CD4-positive, alpha-beta T cell treated with Interleukin-17A for 4 hours (primary cell): Measurements from ENCODE around the gene NMRK1.

Source experiments
- DNase-seq: peaks from one replicate; pipeline ENCODE4 v3.0.0-alpha.2; 2020; ENCODE audit warnings: mixed read lengths

The NMRK1 gene

GRCh38 chr9:75054368-75055001 lies 33.5 kb downstream of the NMRK1 start:
- no peak for DNase-seq

DNA sequence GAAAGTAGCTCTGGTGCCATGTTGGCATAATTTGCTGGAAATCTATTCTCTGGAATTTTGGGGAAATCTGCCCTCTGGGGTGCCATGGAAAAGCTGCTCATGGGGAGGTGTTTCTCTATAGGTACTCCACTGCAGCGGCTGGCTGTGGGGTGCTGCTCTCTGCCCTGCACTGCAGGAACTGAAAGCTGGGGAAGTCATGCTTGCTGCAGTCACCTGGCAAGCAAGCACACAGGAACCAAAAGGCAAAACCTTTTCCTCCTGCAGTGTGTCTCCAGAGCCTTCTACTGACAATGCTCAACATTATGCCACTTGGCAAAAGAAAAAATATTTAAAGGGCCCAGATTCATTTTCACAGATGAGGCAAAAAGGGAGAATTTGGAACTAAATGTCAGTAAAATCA lies 34.1 kb downstream of the NMRK1 start:
- no peak for DNase-seq

GRCh38 chr9:75051285-75051684 lies 36.7 kb downstream of the NMRK1 start:
- DNase-seq, result no peak

- no peak for DNase-seq
These were observed 40.4 kb downstream of the NMRK1 start for GRCh38 chr9:75047506-75047905.

- DNase-seq, result no peak
These were observed 41.1 kb downstream of the NMRK1 start for GRCh38 chr9:75046725-75047345.

DNA sequence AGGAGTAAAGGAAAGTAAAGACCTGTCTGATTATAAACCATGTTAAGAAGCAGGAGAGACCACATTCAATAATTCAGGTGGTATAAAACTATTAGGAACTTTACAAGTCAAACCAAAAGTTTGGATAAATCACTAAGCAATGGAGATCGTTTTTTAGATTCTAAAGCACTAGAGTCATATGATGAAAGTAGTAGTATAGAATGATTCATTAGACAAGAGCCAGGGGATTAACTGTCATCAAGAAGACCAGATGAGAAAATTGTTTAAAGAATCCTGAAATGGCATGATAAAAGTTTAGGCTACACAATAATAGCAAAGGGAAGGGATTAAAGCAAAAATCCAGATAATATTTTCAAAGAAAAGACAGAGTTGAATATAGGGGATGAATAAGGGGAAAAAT lies 46.9 kb downstream of the NMRK1 start:
- DNase-seq, result no peak

DNA sequence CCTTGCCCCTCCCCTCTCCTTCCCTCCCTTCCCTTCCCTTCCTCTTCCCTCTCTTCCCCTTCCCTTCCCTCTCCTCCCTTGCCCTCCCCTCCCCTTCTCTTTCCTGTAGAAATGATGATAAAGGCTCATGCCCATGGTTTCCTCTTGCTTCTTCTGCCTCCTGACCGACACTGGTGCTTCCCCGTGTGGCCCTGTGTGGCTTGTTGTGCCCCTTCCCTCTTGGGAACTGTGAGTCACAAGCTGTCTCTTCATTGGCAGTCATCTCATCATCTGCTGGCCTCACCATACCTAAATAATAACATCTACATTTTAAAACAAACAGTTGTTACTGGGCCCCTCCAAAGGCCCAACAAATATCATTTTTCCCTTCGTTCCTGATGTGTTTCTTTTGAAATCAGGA lies 48.2 kb downstream of the NMRK1 start:
- no peak for DNase-seq

- no peak for DNase-seq
These were observed 48.9 kb downstream of the NMRK1 start for GRCh38 chr9:75039009-75039408.

DNA sequence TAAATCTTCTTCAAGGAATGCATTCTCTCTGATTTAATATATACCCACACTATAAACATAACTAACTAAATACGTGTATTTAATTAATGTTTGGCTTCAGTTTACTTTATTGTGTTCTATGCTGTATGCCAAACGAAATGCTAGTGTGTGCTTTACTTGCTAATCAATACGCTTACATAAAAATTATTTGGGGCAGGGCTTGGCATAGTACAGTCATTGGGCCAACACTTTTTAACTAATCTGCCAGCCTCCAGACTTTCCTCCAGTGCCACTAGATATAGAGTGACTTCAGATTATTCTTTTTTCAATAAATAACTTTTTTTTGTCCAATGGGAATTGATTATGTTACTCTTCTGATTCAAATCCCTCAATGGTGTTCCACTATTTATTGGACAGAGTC lies 51.2 kb downstream of the NMRK1 start:
- DNase-seq, result no peak

DNA sequence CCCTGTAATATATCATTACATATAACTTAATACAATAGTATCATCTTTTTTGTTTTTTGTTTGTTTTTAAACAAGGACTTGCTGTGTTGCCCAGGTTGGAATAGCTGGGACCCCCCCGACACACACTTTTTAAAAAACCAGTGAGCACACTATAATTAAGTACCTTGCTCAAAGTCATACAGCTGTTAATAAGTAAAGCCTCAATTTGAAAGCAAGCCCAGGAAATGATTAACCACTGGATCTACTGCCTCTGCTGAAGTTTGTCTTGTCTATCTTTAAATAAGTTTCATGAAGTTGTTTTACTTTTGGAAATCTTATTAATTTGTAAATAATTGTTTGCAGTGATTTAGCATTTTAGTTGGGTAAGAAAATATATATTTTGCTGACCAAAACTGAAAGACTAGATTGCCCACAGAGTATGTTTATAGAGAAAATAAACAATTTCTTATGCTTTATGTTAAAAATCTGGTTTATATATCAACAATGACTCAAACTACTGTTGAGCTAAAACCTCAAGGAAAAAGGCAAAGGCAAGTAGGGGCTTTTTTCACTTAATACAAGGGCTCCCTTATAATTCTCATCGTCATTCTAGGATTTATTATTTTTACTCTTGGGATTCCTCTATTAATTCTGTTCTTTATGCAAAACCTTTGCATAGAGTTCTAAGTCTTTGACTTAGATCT lies 54.0 kb downstream of the NMRK1 start:
- no peak for DNase-seq

DNA sequence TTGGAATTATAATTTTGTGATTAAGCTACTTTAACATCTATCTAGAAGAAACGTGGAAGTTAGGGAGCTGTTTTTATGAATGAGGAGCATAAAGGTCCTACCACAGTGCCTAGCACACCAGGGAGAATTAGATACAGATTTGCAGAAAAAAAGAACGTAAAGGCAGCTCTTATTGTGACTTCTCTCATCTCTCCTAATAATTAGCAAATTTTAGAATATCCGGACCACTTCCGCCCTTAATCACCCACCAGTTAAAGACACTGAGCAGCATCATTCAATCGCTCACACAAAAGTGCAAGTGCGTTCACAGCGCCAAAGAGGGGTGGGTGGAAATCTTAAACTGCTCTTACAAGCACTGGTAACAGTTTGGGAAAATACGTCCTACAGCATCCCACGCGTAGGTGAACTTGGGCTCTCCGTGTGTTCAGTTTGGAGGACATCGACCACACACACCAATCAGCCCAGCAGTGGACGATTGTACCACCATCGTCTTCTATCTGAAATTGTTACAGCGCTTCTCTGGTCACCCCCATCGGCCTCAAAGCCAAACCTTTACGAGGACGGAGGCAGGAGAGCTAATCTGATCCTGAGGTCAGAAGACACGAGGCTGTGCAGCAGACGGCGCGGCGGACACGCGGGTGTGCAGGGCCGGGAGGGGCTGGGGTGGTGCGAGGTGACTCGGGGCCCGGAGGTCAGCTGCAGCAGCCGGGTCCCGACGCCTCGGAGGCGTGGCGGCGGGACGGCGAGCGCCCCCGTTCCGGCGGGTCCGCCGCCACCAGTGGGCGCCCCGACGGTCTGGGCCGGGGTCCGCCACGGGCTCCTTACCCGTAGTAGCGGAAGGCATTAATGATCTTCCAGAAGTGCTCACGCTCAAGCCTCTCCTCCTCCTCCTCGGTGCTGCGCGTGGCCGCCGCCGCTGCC lies 60.5 kb downstream of the NMRK1 start:
- DNase-seq, result peak; percentile 49

DNA sequence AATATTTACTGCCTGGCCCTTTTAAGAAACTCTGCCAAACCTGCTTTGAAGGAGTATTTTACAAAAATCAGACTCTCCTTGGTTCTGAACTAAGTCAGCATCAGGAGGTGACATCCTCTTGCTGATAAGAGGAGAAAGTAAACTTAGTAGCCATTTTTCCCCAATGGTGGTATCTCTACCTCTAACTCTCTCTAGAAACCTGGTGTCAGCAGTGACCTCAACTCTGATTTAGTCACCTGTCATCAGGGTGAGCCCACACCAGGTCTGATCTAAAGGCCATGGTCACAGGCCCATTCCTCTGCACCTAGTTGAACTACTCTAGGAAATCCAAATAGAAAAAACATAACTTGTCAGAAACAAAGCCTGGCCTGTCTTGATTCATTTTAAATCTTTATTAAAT lies 64.1 kb downstream of the NMRK1 start:
- no peak for DNase-seq

DNA sequence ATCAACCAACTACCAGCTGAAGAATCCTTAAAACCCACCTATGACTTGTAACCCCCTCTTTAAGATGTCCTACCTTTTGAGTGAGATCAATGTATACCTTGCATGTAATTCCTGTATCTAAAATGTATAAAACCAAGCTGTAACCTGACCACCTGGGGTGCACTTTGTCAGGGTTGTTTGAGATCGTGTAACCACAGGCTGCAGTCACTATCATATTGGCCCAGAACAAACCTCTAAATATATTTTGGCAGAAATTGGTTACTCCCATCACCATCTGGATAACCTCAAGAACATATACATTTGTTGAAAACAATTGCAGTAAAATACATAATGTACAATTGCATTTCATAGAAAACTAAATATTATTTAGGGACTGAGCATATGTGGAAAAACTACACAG lies 68.3 kb downstream of the NMRK1 start:
- no peak for DNase-seq

GRCh38 chr9:75019022-75019421 lies 68.9 kb downstream of the NMRK1 start:
- no peak for DNase-seq

- DNase-seq, result no peak
These were observed 70.6 kb downstream of the NMRK1 start for GRCh38 chr9:75017378-75017777.

GRCh38 chr9:75013735-75014134 lies 74.2 kb downstream of the NMRK1 start:
- DNase-seq, result no peak
